Muscle layer of duodenum (tissue), 2 donors: ENCODE measurements around the gene NR3C1.
A peak's percentile ranks its signal among the peaks of the same experiment; 100 is the strongest.

ENCODE experiments used
- H3K27ac ChIP-seq: one replicate; pipeline ENCODE4 v1.7.0; 2013; ENCODE audit warnings: mild to moderate bottlenecking, low read length
- H3K27me3 ChIP-seq: one replicate; pipeline ENCODE4 v1.7.0; 2013; ENCODE audit warnings: low read depth, mild to moderate bottlenecking, control low read depth, low read length
- H3K36me3 ChIP-seq, 2 donors: one replicate each; pipeline ENCODE4 v1.7.0; 2013; ENCODE audit warnings: low read length in 2 of 2, control low read depth in 1 of 2, mild to moderate bottlenecking in 1 of 2; ENCODE audit not compliant: insufficient read depth in 2 of 2, control insufficient read depth in 1 of 2
- H3K4me1 ChIP-seq, 2 donors: one replicate each; pipeline ENCODE4 v1.7.0; 2013; ENCODE audit warnings: low read length in 2 of 2, mild to moderate bottlenecking in 2 of 2, control low read depth in 1 of 2, moderate library complexity in 1 of 2; ENCODE audit not compliant: insufficient read depth in 2 of 2, control insufficient read depth in 1 of 2
- H3K4me3 ChIP-seq, 2 donors: one replicate each; pipeline ENCODE4 v1.7.0; 2013; ENCODE audit warnings: low read length in 2 of 2, low read depth in 1 of 2, mild to moderate bottlenecking in 1 of 2
- H3K9me3 ChIP-seq, 2 donors: one replicate each; pipeline ENCODE4 v1.7.0; 2013; ENCODE audit warnings: low read length in 2 of 2, control low read depth in 1 of 2, mild to moderate bottlenecking in 1 of 2; ENCODE audit not compliant: control insufficient read depth in 1 of 2
- donor health status: healthy.

NR3C1 gene

DNA sequence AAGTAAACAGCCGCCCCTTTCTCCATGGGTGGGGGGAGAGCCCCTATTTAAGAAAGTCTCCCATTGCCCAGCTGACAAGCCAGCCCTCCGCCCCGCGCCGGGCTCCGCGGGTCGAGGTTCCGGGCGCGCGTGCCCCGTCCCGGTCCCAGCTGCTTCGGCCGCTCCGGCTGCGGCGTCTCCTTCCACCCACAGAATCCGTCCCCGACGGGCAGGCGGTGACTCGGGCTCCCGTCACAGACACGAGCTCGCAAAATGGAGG is 223 bp downstream of the NR3C1 start:
- Histone ChIP-seq H3K9me3 (no peaks in the 10 kb centered on the region), H3K4me1 (peaks cover 4 to 23% of the 10 kb centered on the region in 2 donors), H3K36me3 (peaks cover 14 to 21% of the 10 kb centered on the region in 2 donors), H3K27ac (peak overlapping the region; percentile 65), H3K27me3 (no peaks in the 10 kb centered on the region), H3K4me3 (peak overlapping the region; percentile 96 to 97)

DNA sequence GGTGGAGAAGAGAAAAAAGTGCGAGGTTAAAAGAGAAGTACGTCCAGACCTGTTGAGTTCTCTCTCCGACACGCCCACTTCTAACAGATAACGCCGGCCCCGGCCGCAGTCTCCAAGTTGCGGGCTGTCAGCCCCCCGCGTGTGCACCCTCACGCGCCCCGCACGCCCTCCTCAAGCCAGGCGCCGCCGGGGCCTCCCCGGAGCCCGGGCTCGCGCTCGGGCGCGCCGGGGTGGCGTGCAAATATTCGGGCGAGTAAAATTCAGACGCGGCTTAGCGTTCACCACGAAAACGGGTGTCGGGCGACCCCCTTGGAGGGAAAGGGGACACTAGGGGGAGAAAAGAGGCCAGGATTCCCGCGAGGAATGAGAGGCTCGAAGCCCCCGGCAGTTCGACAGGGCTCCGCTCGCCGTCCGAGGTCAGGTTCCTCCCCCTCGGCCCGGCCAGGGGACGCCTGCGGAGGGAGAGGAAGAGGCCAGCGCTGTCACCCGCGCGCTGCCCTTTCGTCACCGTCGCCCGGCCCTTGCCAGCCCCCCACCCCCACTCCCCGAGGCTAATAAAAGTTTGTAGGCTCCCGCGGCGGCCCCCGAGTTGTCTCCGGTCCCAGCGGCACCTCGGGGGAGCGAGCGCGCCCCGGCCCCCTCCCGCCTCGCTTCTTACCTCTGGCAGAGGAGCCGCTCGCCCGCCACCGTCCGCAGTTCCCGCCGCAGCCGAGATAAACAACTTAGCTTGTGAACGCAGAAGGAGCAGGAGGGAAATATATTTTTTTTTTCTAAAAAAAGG is 743 bp downstream of the NR3C1 start:
- Histone ChIP-seq H3K4me1 (peaks cover 4 to 23% of the 10 kb centered on the region in 2 donors), H3K36me3 (peaks cover 14 to 21% of the 10 kb centered on the region in 2 donors), H3K9me3 (no peaks in the 10 kb centered on the region), H3K27me3 (no peaks in the 10 kb centered on the region), H3K4me3 (peak overlapping the region; percentile 96 to 97), H3K27ac (peak overlapping the region; percentile 80)

DNA sequence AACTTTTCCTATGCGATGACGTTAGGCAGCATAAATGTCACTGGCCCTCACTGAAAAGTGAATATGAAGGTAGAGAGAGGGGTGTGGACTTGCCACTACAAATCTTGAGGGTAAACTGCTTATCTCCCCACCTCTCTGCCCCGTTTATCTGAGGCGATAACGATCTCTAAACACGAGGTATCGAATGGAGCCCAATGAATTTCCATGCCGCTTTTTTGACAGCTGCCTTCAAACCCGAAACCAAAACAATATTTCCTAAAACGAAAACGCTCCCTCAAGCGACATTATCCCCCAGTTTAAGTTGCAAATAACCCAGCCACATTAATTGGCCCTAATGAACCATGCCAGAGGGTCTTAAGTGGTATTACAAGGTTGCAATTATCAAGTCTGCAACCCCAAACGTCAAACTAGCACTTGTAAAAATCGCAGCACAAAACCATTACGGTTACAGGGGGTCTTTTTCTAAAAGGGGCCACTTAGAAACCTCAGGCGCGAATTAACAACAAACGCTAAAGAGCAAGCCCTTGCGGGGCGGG is 1.4 kb downstream of the NR3C1 start:
- H3K9me3 ChIP-seq: no peaks in the 10 kb centered on the region
- peaks cover 14 to 21% of the 10 kb centered on the region in 2 donors for H3K36me3 ChIP-seq
- H3K27ac ChIP-seq: peak overlapping the region; percentile 80
- peak overlapping the region; percentile 96 to 97 for H3K4me3 ChIP-seq
- H3K27me3 ChIP-seq: no peaks in the 10 kb centered on the region
- peaks cover 10 to 27% of the 10 kb centered on the region in 2 donors for H3K4me1 ChIP-seq

DNA sequence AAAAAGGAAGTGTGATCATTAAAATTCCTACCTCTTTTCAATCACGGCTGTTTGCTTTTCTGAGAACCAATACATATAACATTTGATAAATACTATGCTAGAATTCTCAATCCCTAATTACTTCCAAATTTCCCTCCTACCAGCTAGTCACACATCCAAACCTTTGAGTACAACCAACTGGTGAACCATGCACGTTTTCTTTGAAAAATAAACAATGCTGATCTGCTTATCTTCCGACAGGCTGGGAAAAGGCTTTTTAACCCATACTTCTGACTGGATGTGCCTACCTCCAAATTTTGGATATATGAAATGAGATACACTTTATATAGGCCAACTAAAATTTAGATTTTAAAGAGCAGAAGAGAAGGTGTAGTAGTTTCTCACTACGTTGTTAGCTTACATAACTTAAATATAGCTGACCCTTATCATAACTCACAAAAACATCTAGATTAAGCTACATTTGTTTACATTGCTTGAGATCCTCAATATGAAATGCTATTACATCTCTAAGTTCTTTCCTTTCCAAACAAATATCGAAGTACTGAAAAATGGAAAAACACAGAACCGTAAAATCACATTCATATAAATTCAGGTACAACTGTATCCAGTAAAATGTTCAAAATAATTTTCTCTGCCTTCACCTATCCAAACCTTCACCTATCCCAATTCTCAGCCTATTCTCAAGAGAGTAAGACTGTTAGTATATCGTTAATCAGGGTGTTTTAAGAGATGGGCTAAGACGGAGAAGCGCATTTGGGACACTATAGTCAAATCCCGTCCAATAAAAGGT is 2.1 kb downstream of the NR3C1 start:
- Histone ChIP-seq H3K9me3 (no peaks in the 10 kb centered on the region), H3K4me1 (peaks cover 13 to 33% of the 10 kb centered on the region in 2 donors), H3K27ac (peak overlapping the region; percentile 80), H3K36me3 (peaks cover 14 to 21% of the 10 kb centered on the region in 2 donors), H3K4me3 (peak overlapping the region; percentile 96 to 97), H3K27me3 (no peaks in the 10 kb centered on the region)

DNA sequence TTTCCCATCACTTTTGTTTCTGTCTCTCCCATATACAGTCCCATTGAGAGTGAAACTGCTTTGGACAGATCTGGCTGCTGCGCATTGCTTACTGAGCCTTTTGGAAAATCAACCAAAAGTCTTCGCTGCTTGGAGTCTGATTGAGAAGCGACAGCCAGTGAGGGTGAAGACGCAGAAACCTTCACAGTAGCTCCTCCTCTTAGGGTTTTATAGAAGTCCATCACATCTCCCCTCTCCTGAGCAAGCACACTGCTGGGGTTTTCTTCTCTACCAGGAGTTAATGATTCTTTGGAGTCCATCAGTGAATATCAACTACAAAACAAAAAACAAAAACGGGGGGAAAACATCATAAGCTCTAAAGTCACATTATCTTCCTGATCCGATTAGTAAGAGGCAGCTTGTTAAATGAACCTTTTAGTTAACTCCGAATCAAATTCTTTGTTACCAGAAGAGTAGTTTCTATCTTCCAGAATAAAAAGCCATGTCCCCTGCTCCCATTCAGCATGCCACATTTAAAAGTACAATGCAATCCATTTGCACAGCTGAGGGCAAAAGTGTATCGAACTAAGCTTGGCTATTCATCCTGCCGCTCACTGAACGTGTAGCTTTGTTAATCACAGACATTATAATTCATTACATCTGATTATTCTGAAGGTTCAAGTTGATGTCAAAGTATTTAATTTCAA is 2.8 kb downstream of the NR3C1 start:
- Histone ChIP-seq H3K4me3 (peak overlapping the region; percentile 96 to 97), H3K9me3 (no peaks in the 10 kb centered on the region), H3K4me1 (peaks cover 16 to 37% of the 10 kb centered on the region in 2 donors), H3K27ac (peak overlapping the region; percentile 80), H3K27me3 (no peaks in the 10 kb centered on the region), H3K36me3 (peaks cover 14 to 21% of the 10 kb centered on the region in 2 donors)

DNA sequence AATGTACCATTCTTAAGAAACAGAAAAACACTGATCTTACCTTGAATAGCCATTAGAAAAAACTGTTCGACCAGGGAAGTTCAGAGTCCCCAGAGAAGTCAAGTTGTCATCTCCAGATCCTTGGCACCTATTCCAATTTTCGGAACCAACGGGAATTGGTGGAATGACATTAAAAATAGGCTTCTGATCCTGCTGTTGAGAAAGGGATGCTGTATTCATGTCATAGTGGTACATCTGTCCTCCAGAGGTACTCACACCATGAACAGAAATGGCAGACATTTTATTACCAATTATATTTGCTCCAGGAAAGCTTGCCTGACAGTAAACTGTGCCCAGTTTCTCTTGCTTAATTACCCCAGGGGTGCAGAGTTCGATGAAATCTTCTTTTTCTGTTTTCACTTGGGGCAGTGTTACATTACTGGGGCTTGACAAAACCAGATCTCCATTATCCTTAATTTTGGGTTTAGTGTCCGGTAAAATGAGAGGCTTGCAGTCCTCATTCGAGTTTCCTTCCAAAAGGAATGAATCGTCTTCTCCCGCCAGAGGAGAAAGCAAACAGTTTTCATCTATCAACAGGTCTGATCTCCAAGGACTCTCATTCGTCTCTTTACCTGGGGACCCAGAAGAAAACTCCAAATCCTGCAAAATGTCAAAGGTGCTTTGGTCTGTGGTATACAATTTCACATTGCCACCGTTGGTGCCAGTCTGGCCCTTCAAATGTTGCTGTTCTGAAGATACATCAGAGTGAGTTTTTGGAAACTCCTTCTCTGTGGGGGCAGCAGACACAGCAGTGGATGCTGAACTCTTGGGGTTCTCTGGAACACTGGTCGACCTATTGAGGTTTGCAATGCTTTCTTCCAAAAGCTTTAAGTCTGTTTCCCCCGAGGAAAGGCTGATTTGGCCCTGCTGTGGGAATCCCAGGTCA is 3.6 kb downstream of the NR3C1 start:
- Histone ChIP-seq H3K27ac (peak overlapping the region; percentile 54), H3K4me3 (peak overlapping the region; percentile 96 to 97)

DNA sequence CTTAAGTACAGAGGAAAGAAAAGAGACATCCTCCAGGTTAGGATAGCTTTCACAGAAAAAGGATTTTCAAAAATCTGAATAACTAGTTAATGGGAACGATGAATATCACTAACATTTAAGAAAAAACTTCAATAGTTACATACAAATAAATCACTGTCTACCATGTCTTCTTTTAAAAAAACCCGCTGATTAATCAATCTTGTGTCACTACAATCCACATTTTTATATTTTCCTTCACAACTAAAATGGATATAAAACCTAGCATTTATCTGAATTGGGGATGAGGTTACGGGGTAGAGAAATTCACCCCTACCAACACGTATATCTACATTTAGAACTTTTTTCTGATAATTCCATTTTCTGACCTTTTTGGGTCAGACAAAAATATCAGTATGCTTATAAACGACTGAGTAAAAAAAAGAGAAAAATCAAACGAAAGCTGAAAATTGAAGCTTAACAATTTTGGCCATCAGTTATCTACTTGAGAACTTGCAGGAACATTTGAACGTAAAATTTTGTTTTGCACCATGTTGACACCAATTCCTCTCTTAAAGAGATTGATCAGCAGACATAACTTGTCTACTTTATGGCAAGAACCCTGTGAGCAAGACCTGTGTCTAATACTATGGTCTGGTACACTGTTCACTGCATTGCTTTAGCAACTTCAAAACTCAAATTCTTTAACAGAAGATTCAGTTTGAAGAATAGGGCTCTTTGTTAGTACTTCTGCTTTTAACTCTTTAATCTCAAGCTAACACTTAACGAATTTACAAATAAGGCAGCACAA is 4.8 kb downstream of the NR3C1 start:
- Histone ChIP-seq H3K4me1 (peaks cover 16 to 57% of the 10 kb centered on the region in 2 donors), H3K36me3 (peaks cover 12 to 14% of the 10 kb centered on the region in 2 donors), H3K9me3 (no peaks in the 10 kb centered on the region), H3K4me3 (peak overlapping the region; percentile 96 to 97), H3K27ac (peak overlapping the region; percentile 54), H3K27me3 (no peaks in the 10 kb centered on the region)

More for the DNA sequence above, 3.6 kb downstream of the NR3C1 start:
- Histone ChIP-seq H3K9me3 (no peaks in the 10 kb centered on the region), H3K36me3 (peaks cover 14 to 17% of the 10 kb centered on the region in 2 donors), H3K27me3 (no peaks in the 10 kb centered on the region), H3K4me1 (peaks cover 16 to 45% of the 10 kb centered on the region in 2 donors)

DNA sequence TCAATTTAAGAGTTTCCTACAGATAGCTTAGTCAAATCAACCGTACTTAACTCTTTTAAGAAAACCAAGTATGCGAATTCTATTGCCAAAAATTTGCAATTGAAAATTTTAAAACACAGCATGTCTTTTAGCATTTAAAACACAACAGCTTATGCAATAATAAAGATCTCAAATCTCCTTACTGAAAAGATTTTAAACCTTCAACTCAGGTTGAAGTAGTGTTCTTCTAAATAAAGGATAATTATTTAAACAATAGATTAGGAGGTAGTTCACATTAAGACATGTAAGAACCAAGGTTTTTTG is 5.5 kb downstream of the NR3C1 start:
- H3K36me3 ChIP-seq: peaks cover 12 to 14% of the 10 kb centered on the region in 2 donors
- no peaks in the 10 kb centered on the region for H3K9me3 ChIP-seq
- no peaks in the 10 kb centered on the region for H3K27me3 ChIP-seq
- peak overlapping the region; percentile 54 for H3K27ac ChIP-seq
- H3K4me3 ChIP-seq: peak overlapping the region; percentile 96 to 97
- H3K4me1 ChIP-seq: peaks cover 16 to 57% of the 10 kb centered on the region in 2 donors

DNA sequence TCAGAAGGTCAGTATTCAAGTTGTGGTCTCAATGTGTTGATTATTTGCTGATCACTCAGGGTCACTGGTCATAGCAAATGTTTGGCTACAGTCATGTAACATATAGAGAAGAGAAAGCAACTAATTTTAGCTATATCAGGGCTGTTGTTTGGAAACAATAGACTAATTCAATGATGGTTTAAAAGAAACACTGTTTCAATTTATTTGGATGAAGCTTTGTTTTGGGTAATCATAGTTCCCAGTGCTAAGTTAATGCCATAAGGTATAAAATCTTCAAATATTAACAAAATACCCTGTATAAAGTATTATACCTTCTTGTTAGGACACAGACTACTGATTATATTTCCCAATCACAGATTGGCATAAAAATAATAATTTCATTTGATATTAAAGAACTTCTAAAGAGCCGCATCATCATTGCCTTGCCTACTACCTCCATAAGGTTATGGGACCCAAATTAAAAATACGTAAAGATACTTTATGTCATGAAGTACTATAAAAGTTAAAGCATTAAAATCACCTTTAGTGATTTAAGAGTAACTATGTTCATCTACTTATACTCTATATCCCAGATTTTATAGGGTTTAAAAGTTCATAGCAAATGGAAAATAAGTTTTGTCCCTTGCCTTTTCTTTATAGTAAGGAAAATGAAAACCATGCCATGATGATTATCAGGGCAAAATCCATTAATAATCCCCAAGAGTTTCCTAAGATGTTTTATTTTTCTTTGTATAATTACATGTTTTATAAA is 6.0 kb downstream of the NR3C1 start:
- peaks cover 16 to 57% of the 10 kb centered on the region in 2 donors for H3K4me1 ChIP-seq
- no peaks in the 10 kb centered on the region for H3K27me3 ChIP-seq
- no peaks in the 10 kb centered on the region for H3K9me3 ChIP-seq
- peaks cover 12 to 14% of the 10 kb centered on the region in 2 donors for H3K36me3 ChIP-seq
- H3K27ac ChIP-seq: peak overlapping the region; percentile 14
- peak overlapping the region; percentile 96 to 97 for H3K4me3 ChIP-seq
